GM18508 (cell line): ENCODE results near the gene AFAP1L1.

ENCODE experiments used
- ATAC-seq: cut with Tn5 transposase; IDR thresholded peaks from one replicate; pipeline ENCODE4 v1.9.1; 2021; ENCODE audit warnings: moderate number of reproducible peaks; ENCODE audit not compliant: insufficient read depth, unreplicated experiment

Gene AFAP1L1

DNA sequence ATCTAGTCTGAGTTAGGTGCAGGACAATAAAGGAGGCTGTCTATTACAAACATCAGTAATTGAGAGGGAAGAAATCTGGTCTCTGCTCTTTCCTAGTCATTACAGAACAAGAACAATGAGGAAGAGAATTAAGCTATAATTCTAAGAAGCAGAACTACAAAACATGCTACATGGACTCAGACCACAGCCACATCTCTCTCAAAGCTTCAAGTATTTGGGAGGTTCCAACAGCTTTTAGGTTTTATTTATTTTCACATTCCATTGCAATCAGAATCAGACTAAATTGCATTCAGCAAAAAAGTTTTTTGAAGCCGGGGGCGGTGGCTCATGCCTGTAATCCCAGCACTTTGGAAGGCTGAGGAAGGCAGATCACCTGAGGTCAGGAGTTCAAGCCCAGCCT is 72.5 kb downstream of the AFAP1L1 start:
- no peak for ATAC-seq

DNA sequence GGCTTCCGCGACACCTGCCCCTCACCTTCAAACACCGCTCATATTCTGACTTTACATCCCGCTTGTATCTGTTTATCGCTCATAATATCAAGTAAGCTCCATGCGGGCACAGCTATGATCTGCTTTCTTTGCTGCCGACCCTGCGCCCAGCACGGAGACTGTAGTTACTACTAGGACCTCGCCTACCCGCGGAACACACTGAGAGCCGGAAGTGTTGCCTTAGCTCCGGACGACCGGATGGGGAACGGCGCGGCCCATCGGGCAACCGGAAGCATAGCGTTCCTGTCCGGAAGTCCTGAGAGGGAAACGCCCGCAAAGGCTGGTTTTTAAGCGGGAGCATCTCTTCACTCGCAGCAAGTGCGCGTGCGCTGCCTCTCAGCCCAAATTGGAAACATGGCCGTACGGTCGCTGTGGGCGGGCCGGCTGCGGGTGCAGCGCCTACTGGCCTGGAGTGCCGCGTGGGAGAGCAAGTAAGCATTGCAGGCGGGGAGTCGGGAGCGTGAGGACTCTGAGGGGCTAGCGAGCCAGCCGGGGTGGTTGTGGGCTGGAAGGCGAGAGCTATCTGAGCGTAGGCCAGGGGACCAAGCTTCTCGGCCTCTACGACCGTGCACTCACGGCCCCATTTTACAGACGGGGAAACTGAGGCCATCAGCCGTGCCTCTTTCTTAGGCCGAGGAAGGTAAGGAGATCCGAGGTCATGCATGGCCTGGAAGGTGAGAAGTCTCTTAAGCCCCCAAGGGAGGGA is 73.7 kb downstream of the AFAP1L1 start, which contains the start of gene GRPEL2:
Gene GRPEL2, plus strand, starts transcription at position 353 of the 745 bp plus-strand sequence. Its CDS starts 41 bp downstream, at position 394.
- ATAC-seq, result peak; percentile 79

DNA sequence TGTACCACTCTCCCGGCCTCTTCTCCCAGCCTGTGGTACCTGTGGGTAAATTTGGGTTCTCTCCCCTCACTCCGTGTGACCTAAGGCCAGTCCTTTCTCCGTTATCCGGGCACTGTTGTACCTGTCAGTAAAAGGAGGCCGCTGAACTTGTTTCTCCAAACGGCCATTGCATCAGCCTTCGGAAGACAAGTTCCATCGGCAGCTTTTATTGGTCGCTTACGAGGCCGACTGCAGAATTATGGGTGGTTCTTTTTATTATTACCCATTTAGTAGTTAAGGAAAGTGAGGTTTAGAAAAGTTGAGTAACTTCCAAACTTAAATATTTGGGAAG is 74.2 kb downstream of the AFAP1L1 start:
- ATAC-seq, result no peak

DNA sequence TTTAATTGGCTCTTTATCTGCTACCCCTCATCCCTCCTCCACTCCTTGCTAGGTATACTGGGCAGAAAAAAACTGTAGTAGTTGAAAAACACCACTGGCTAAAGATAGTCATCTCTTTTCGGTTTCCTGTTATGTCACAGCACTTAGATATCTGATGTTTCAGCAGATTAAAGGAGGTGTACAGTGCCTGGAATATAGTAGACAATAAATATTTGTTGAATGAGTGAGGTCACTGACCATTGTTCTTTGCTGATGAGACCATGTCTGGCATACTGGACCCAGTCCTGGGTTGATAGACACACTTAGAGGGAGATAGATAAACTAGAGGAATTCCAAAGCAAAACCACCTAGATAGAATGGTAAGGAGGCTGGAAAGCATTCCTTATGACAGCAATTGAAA is 76.9 kb downstream of the AFAP1L1 start:
- ATAC-seq, result no peak

DNA sequence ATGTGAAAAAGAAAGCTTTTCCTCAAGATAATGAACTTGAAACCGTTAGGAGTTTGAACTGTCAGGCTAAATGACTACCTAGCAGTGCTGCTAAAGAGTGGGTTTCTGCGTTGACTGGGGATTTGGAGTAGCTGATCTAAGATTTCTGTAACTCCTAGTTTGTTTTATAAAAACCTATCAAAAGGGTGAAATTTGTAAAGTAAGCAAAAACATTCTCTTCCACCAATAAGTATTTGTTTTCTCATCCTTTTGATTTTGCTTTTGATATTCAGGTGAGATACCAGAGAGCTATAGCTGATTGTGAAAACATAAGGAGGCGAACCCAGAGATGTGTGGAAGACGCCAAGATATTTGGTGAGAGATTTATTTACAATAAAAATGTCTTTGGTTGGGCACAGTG is 77.7 kb downstream of the AFAP1L1 start:
- ATAC-seq, result no peak

DNA sequence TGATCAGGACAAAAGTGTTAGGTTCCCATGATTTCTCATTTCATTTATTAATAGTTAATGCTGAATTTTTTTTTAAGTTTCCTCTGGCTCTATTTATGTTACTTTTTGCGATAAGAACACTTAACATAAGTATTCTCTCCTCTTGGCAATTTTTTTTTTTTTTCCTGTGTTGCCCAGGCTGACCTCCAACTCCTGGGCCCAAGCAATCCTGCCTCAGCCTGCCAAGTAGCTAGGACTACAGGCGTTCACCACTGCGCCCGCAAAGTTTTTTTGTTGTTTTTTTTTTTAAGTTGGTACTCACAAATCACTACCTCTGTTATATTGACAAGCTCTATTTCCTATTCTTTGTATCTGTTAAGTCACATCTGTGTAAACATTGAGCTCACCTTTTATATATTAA is 80.5 kb downstream of the AFAP1L1 start:
- no peak for ATAC-seq

DNA sequence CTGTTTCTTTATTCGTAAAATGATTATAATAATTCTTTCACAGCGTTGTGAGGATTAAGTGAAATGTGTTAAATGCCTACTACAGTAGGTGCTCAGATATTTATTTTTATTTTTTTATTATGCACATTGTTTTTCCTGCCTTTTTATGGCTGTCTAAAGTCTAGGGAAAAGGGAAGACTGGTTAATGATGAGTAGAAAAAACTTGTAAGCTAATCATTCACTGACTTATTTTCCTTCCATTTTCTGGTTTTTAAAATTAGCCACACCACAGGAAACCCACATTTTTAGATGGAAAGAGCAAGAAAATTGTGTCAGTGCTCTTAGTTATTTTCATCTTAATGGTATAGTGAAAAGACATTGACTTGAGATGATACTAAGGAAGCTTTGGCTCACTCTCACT is 82.3 kb downstream of the AFAP1L1 start:
- ATAC-seq, result no peak

DNA sequence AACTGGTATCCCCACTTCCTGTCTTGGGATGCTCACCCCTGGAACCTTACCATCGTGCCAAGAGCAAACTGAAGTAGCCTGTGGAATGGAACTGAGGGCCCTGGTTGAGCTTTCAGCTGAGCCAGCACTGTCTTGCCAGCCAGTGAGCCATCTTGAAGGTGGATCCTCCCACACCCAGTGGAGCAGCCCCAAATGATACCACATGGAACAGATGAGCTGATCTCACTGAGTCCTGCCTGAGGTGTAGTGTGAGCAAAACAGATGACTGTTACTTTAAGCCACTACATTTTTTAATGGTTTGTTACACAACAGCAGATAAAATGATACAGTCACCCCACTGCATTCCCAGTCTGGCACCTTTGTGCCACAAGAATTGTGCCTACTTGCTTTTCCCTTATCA is 84.0 kb downstream of the AFAP1L1 start:
- no peak for ATAC-seq

DNA sequence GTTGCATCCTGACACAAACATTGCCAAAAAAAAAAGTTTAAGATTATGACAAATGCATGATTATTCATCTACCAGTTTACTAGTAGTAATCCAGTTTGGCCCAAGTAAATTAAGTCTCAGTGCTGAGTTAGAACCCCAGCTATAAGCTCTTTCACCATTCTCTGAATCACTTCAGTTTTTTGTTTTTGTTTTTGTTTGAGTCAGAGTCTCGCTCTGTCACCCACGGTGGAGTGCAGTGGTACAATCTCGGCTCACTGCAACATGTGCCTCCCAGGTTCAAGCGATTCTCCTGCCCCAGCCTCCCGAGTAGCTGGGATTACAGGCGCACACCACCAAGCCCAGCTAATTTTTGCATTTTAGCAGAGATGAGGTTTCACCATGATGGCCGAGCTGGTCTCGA is 84.7 kb downstream of the AFAP1L1 start:
- no peak for ATAC-seq

DNA sequence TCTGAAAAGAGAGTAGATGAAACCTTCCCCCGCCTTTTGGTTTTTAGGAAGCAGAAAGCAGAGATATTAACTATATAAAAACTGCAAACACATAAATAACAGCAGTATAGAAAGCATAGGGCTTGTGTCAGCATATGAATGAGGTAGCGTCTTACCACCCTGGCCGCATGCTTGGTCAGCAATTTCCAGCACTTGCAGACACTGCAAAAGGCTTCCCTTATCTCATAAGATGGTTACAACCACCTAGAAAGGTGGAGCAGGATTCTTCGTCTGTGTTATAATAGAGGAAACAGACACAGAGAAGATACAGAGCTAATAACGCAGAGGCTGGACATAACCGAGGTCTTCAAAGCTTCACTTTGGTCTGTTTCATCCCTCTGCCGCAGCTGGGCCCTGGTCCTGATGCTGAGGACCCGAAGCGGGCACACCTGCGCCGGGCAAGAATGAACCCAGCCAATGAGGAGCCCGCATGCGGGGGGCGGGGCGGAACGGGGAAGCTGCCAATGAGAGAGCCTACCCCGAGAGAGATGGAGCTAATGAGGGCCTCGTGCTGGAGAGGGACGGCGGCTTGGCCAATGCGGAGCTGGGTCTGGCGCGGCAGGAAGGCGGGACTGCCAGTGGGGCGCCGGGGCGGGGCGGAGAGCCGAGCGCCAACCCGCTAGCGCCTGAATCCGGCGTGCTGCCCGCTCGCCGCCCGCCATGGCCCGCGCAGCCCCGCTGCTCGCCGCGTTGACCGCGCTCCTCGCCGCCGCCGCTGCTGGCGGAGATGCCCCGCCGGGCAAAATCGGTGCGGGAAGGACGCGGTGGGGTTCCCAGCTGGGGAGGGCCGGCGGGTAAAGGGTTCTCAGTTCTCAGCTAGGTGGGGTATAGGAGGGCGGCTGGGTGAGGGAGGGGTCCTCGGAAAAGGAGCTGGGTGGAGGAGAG is 86.0 kb downstream of the AFAP1L1 start, which contains the start of gene PCYOX1L:
Gene PCYOX1L, plus strand, starts transcription at position 677 of the 924 bp plus-strand sequence. Its CDS starts 23 bp downstream, at position 700.
- peak; percentile 98 for ATAC-seq

DNA sequence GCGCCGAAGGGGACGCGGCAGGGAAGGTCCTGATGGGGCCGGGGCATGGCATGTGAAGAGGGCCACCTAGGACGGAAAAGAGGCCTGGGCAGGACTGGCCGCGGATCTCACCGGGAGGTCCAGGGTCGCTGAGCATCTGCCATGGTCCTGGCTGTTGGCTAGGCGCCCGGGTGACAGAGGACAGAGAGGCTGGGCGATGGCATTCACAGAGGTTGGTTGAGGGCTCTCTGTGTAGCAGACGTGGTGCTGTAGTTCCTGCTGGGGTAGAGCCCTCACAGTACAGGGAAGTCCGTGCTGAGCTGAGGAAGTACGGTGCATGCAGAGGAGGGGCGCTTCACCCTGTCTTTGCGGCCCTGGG is 86.6 kb downstream of the AFAP1L1 start:
- ATAC-seq, result no peak

DNA sequence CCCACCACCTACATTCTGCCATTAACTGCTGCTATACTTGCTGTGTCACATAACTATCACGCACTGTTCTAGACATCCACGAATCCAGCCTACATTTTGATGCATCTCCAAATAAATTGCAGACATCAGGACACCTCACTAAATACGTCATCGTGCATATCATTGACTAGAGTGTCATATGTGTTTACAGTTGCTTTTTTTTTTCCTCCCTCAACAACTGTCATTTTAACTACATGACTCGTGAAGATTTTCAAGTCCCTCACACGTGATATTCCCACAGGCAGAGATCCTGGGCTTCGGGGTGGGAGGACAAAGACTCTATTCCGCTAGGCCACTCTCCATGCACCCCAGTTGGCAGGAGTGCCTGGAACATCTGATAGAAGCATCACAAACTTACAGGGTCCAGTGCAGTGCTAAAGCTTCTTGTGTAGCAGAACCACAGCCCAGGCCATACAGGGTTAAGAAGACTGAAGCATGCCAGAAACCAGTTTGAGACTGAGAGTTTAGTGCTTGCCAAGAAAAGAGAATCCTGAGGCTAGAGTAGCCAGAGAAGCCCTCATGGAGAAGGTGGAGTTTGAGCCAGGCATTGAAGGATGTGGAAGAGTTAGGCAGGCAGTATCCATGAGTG is 87.3 kb downstream of the AFAP1L1 start:
- ATAC-seq, result no peak

DNA sequence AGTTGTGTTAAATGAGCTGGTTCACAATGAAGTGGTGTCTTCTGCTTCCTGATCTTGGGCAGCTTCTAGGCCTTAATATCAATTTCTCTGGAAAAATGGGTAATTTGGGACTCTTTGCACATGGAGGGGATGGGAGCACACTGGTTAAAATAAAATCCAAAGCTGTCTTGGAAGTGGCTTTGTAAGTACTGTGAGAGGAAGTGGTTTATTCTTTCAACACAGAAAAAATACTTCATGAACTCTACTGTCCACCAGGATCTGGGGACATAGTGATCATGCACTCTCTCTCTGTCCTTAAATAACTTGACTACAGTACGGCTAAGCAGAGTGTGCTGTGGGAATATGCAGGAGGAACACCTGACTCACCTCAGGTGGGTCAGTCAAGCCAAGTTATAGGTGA is 88.6 kb downstream of the AFAP1L1 start:
- ATAC-seq, result no peak

DNA sequence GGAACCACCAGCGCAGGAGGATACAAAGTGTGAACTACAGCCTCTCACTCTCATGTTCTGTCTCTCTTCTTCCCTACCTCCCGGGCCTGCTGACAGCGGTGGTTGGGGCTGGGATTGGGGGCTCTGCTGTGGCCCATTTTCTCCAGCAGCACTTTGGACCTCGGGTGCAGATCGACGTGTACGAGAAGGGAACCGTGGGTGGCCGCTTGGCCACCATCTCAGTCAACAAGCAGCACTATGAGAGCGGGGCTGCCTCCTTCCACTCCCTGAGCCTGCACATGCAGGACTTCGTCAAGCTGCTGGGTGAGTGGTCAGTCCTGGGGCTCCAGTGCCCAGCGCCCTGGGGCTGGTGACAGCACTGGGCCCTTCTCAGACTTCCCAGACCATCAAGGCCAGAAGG is 90.9 kb downstream of the AFAP1L1 start:
- ATAC-seq, result no peak

DNA sequence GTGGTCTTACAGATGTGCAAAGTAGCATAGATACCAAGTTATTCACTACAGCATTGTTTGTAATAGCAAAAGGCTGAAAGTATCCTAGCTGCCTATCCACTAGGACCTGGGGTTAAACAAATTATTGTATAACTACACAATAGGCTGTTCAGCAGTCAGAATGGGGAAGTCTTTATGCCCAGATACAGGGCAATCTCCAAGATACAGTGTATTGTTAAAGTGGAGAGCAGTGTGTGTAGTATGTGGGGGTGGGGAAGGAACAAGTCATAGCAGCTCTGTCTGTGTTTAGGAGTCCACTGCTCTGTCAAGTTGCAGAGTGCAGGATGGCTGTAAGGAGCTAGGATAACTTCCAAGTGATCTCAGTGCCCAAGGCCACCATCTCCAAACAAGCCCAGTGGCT is 91.7 kb downstream of the AFAP1L1 start:
- no peak for ATAC-seq

DNA sequence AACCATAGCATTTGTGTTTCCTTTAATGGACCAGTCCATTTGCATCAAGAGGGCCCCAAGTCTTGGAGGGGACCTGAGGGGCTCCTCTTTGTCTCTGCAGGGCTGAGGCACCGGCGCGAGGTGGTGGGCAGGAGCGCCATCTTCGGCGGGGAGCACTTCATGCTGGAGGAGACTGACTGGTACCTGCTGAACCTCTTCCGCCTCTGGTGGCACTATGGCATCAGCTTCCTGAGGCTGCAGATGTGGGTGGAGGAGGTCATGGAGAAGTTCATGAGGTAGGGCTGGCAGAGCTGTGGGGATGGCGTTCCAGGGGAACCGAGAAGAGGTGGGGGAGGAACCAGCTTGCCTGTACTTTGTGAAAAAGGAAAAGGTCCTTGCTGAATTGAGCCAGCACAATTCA is 92.3 kb downstream of the AFAP1L1 start:
- no peak for ATAC-seq

DNA sequence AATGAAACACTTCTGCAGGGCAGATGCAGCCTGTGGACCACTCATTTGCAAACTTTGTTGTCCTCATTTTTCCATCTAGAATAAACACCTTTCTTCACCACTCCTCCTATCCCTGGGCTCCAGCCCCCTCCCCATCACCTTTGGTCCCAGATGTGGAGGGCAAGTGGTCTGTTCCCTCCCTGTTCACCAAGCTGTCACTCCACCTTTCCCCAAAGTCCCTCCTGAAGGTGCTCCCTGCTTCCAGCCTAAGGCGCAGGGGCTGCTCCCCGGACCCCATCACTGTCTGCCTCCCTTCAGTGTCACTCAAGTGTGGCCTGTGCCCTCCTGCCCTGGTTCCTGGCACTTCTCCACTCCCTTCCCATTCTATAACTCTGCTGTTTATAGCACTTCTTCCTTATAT is 93.1 kb downstream of the AFAP1L1 start:
- ATAC-seq, result no peak

DNA sequence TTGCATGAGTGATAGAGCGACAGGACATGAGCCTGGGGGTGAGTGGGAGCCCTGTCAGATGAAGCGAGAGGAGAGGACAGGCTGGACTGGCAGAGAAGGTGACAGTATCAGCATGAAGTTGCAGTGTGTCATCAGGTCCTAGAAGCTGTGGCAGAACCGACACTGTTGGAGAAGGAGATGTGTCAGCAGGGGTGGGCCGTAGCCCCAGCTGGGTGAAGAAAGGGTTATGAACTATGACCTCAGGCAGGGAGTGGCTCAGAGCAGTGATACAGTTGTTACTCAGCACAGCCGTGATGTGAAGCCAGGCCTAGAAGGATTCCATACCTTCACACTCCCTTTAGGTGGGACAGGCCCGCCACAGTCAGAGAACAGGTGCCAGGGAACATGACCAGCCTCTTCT is 93.8 kb downstream of the AFAP1L1 start:
- no peak for ATAC-seq

DNA sequence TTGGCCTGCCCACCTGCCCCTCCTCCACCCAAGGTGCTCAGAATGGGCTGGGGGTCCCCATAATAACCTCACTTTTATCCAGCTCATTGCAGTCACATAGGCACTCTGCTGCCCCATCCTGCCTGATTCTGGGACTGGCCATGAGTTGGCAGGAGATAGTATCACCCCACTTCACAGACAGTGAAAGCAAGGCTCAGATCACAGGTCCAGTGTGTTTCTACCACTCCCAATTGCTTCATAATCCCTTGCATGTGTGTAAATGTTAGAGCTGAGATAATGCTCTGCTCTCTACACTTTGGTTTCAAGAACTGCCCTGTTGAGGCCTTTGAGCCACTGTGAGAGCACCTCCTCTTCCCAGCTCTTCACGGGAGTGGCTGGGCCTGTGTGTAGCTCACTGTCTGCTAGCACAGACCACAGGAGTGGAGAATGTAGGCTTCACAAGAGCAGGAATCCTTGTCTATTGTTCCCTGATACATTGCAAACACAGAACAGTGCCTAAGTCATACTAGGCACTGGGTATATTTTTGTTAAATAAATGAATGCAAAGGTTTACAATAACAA is 94.6 kb downstream of the AFAP1L1 start:
- no peak for ATAC-seq

DNA sequence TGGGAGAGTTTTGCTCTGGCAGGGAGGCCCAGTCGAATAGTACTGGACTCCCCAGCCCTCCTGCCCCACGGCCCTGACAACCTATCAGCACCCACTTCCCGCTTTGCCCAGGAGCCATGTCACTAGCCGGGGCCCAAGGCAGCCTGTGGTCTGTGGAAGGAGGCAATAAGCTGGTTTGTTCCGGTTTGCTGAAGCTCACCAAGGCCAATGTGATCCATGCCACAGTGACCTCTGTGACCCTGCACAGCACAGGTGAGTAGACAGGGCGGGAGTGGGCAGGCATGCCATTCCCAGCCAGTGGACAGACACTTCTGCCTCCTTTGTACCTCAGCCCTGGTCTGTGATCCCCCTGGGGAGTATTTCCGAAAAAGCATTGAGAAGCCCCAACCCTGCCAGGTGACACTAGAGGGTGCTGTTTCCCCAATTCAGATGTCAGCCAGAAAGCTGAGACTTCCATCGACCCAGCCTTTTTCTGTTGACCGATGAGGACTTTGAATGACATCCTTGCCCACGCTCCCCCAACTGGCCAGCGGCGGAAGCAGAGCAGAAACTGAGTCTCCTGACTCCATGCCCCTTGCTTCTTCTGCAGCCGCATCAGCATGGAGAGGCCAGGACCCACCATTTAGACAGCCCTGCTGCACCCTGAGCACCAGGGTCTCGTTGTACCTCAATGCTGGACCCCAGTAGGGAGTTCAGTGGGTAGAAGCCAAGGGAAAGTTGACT is 95.8 kb downstream of the AFAP1L1 start:
- no peak for ATAC-seq
